COR-L47 (cell line): ENCODE measurements around the gene SIPA1.
A peak's percentile ranks its signal among the peaks of the same experiment; 100 is the strongest.
"Not testable (repeated sequence)": the region's sequence is repeated elsewhere in the genome, so short reads cannot be mapped to it uniquely, and the experiment has no call there.

Source experiments
- DNase-seq: peaks from one replicate; lab custom pipeline; 2025; lab: John Stamatoyannopoulos, UW

Gene SIPA1

GRCh38 chr11:65661599-65662246 is 23.8 kb downstream of the SIPA1 start:
- no peak for DNase-seq

- DNase-seq, result no peak
These were observed 24.4 kb downstream of the SIPA1 start for GRCh38 chr11:65662247-65662798.

GRCh38 chr11:65662799-65663638 is 25.1 kb downstream of the SIPA1 start, which contains the start of gene RELA:
Gene RELA (minus strand): TSS chr11:65662916. CDS start chr11:65662832, 84 bp downstream.
- peak; percentile 70 for DNase-seq

GRCh38 chr11:65663639-65664200 is 25.8 kb downstream of the SIPA1 start:
- no peak for DNase-seq

GRCh38 chr11:65672180-65672860 is 34.4 kb downstream of the SIPA1 start:
- no peak for DNase-seq

- no peak for DNase-seq
These were observed 35.1 kb downstream of the SIPA1 start for GRCh38 chr11:65672982-65673381.

- DNase-seq, result no peak
These were observed 42.4 kb downstream of the SIPA1 start for GRCh38 chr11:65680192-65680743.

GRCh38 chr11:65683480-65683879 is 45.6 kb downstream of the SIPA1 start:
- not testable (repeated sequence) for DNase-seq

- no peak for DNase-seq
These were observed 48.1 kb downstream of the SIPA1 start for GRCh38 chr11:65685981-65686380.

- DNase-seq, result not testable (repeated sequence)
These were observed 53.9 kb downstream of the SIPA1 start for GRCh38 chr11:65691847-65692246.

GRCh38 chr11:65692367-65692766 is 54.5 kb downstream of the SIPA1 start:
- DNase-seq, result no peak

- peak; percentile 99 for DNase-seq
These were observed 57.7 kb downstream of the SIPA1 start for GRCh38 chr11:65695459-65696241.

GRCh38 chr11:65696802-65697552 is 59.1 kb downstream of the SIPA1 start:
- no peak for DNase-seq

- DNase-seq, result no peak
These were observed 60.3 kb downstream of the SIPA1 start for GRCh38 chr11:65698205-65698604.

GRCh38 chr11:65699306-65699705 is 61.4 kb downstream of the SIPA1 start:
- DNase-seq, result no peak

GRCh38 chr11:65700399-65700798 is 62.5 kb downstream of the SIPA1 start:
- DNase-seq, result peak; percentile 55
